Sigmoid colon (tissue), 7 donors: ENCODE results near the gene FARP2. TPM values are rescaled to one million over a fixed set of nuclear protein-coding genes. Genes with fewer than 3 reads are reported as not detected.

Experiments used
- DNase-seq: peaks from one replicate; pipeline ENCODE4 v3.0.0-alpha.2; 2019
- H3K27ac ChIP-seq, 4 donors: fragments of 200-600 bp; sonication (generic); one replicate each; pipeline ENCODE4 v1.5.1; 2016 to 2019; ENCODE audit warnings: mild to moderate bottlenecking in 1 of 4
- H3K27me3 ChIP-seq, 3 donors: fragments of 200-600 bp; sonication (generic); one replicate each; pipeline ENCODE4 v1.5.1; 2019; ENCODE audit warnings: mild to moderate bottlenecking in 1 of 3
- H3K36me3 ChIP-seq, 4 donors: fragments of 200-600 bp; sonication (generic); one replicate each; pipeline ENCODE4 v1.5.1; 2016 to 2019
- H3K4me1 ChIP-seq, 4 donors: fragments of 200-600 bp; sonication (generic); one replicate each; pipeline ENCODE4 v1.5.1; 2017 to 2019
- H3K4me3 ChIP-seq, 4 donors: fragments of 200-600 bp; sonication (generic); one replicate each; pipeline ENCODE4 v1.5.1; 2017 to 2019; ENCODE audit warnings: mild to moderate bottlenecking in 2 of 4, moderate library complexity in 1 of 4
- H3K9me3 ChIP-seq, 4 donors: fragments of 200-600 bp in 3 of 4; sonication (generic) in 3 of 4; one replicate each; pipeline versions ENCODE4 v1.5.1 to v1.6.1; 2013 to 2019
- EP300 ChIP-seq, 4 donors: sonication (generic); formaldehyde crosslinking; IDR thresholded peaks; one replicate each; pipeline ENCODE4 v1.6.1; 2017; ENCODE audit warnings: antibody characterized with exemption in 4 of 4
- POLR2A ChIP-seq, 2 donors: fragments of 450-650 bp; IDR thresholded peaks; one replicate each; pipeline ENCODE4 v1.6.1; 2016; ENCODE audit warnings: antibody characterized with exemption in 2 of 2, mild to moderate bottlenecking in 2 of 2, moderate library complexity in 2 of 2
- POLR2AphosphoS5 ChIP-seq, 4 donors: sonication (generic); formaldehyde crosslinking; IDR thresholded peaks; one replicate each; pipeline ENCODE4 v1.6.1; 2017; ENCODE audit warnings: antibody characterized with exemption in 4 of 4
- WGBS, 2 donors: extraction: QIAGEN DNeasy Blood & Tissue Kit; methylation state at CpG; one replicate each; pipeline ENCODE4 v1.1.7; 2013; 5-methylcytosine and 5-hydroxymethylcytosine counted together
- intact Hi-C: fragments of 100-400 bp; cut with DNase I; formaldehyde crosslinking; loops from one replicate; pipeline ENCODE4 v1.15.1; 2023
- polyA plus RNA-seq, 3 donors: library from polyadenylated mRNA; stranded (reverse); fragments of 200-250 nt; gene quantifications; one replicate each; pipeline ENCODE4 v1.2.3, GENCODE V29; 2013
- total RNA-seq, 4 donors: library from RNA; depleted of rRNA; stranded (reverse); fragments of >200 nt; gene quantifications; one replicate each; pipeline ENCODE4 v1.1.0, GENCODE V29; 2016
- TF ChIP-seq, protein P1 (sequence below), 4 experiments: fragments of 450-650 bp in 3 of 4; fragments of 200-600 bp in 1 of 4; IDR thresholded peaks; one replicate each; pipeline ENCODE4 v1.5.1; 2016 to 2019; ENCODE audit warnings: antibody characterized with exemption in 4 of 4, mild to moderate bottlenecking in 3 of 4, moderate library complexity in 2 of 4
- donor health status: healthy with polysubstance abuse.
- donor health status: Bipolar disorder and iron deficiency.
- donor health status: healthy.

Gene FARP2
- total and polyA plus RNA-seq, 7 donors: 19.3 to 41.6 (median 28.5) TPM

DNA sequence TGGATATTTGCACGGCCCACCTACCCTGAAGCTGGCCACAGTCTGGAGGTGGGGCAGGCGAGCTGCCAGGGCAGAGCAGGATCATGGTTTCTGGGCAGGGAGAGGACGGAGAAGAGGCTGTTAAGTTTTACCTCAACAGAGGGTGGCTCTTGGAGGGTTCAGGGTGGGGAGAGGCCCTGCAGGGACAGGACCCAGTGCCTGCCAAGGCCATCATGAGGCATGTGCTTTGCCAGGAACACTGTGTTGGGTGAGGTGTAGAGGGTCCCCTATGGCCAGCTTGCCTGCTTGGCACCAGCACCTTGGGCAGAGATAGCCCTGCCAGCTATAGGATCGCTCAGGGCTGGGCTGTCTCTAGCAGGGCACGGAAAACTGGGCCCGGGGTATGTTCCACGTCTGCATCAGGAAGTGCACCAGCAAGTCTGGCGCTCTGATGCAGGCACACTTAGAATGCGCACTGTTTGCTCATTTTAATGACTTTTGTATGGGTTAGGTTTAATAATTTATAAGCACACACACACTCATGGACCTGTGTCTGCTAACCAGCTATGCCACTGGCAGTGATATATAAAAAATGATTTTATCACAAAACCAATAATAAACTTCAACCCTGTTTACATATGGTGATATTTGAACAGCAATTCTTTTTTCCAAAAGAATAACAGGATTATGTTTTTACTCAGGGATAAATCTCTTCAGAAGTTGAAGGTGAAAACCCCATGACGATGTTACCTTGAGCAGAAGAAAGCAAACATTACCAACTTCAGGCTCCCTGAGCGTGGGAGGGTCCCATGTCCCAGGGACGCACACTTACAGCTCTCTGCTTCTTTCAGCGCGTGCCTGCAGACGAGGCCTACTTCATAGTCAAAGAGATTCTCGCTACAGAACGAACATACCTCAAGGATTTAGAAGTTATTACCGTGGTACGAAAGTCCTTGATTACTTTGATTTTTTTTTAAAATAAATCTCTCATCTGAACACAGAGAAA, 105.9 kb downstream of the FARP2 start:
- H3K27ac ChIP-seq: no peak overlapping the region
- TF ChIP-seq, protein P1, sequence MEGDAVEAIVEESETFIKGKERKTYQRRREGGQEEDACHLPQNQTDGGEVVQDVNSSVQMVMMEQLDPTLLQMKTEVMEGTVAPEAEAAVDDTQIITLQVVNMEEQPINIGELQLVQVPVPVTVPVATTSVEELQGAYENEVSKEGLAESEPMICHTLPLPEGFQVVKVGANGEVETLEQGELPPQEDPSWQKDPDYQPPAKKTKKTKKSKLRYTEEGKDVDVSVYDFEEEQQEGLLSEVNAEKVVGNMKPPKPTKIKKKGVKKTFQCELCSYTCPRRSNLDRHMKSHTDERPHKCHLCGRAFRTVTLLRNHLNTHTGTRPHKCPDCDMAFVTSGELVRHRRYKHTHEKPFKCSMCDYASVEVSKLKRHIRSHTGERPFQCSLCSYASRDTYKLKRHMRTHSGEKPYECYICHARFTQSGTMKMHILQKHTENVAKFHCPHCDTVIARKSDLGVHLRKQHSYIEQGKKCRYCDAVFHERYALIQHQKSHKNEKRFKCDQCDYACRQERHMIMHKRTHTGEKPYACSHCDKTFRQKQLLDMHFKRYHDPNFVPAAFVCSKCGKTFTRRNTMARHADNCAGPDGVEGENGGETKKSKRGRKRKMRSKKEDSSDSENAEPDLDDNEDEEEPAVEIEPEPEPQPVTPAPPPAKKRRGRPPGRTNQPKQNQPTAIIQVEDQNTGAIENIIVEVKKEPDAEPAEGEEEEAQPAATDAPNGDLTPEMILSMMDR (IDR thresholded peaks at IDR 0.05): no peak
- TF ChIP-seq POLR2AphosphoS5 (IDR thresholded peaks at IDR 0.05) (no peak), EP300 (IDR thresholded peaks at IDR 0.05) (no peak), POLR2A (IDR thresholded peaks at IDR 0.05) (no peak)
- peaks cover 0 to 14% (median 0%) of the 10 kb centered on the region in 4 donors for H3K36me3 ChIP-seq
- no peak for DNase-seq
- no peaks in the 10 kb centered on the region for H3K4me1 ChIP-seq
- 38 to 79% methylated on average over 19 of the region's 19 CpGs for WGBS, 2 donors
- no peaks in the 10 kb centered on the region for H3K27me3 ChIP-seq
- no peaks in the 10 kb centered on the region for H3K9me3 ChIP-seq
- intact Hi-C loops: no loop called here
- H3K4me3 ChIP-seq: no peak overlapping the region

DNA sequence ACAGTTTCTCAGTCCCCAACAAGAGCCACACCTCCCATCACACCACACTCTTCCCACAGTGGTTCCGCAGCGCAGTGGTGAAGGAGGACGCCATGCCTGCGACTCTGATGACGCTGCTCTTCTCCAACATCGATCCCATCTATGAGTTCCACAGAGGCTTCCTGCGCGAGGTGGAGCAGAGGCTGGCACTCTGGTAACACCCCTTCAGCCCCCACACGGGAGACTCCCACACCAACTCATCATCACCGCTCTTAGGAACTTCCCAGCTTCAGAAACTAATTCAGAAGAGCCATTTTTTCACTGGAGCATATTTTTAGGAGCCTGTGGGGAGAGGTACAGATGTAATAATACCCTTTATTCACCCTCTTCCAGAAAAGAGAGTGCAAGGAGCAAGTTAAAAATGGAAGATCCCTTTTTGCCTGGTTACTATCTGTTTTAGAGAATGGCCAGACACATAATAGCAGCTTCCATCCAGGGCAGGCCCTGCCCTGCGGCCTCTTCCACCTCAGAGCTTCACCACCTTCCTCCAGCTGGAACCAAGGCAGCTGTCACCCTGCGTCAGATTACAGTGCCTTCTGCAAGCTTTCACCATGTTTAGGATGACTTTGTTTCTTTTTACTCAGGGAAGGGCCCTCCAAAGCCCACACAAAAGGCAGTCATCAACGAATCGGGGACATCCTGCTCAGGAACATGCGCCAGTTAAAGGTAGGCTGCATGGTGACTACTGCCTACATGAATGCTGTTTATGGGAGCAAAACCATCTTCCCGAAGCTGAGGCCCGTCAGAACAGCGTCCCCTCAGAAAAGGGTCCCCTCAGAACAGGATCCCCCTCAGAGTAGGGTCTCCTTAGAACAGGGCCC, 107.4 kb downstream of the FARP2 start:
- TF ChIP-seq POLR2A (IDR thresholded peaks at IDR 0.05) (no peak), POLR2AphosphoS5 (IDR thresholded peaks at IDR 0.05) (no peak), EP300 (IDR thresholded peaks at IDR 0.05) (no peak)
- TF ChIP-seq, protein P1 (IDR thresholded peaks at IDR 0.05): no peak
- Histone ChIP-seq H3K4me1 (no peaks in the 10 kb centered on the region), H3K27me3 (no peaks in the 10 kb centered on the region), H3K9me3 (no peaks in the 10 kb centered on the region), H3K27ac (no peak overlapping the region), H3K4me3 (no peak overlapping the region), H3K36me3 (peaks cover 0 to 20% (median 0%) of the 10 kb centered on the region in 4 donors)
- 94 to 95% methylated on average over 18 of the region's 18 CpGs for WGBS, 2 donors
- DNase-seq: no peak
- intact Hi-C loops: no loop called here

DNA sequence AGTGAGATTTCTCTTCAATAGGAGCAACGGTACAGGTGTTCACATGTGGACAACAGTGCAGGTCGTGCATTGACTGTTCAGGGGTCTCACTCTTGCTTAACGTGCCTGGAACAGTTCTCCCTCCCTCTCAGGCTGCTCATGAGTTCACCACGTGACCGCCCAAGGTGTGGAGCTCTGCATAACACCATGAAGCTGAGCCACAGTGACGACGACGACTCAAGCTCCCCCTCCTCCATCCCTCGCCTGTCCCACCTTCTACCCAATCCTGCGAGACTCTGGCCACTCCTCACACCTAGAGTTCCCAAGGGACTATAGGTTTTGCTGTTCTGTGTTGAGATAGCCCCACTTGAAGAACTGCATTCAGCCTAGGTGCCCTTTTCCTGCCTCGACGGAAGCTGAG, 109.5 kb downstream of the FARP2 start:
- Histone ChIP-seq H3K27me3 (no peaks in the 10 kb centered on the region), H3K27ac (no peak overlapping the region), H3K4me1 (no peaks in the 10 kb centered on the region), H3K9me3 (no peaks in the 10 kb centered on the region), H3K4me3 (no peak overlapping the region), H3K36me3 (peaks cover 0 to 22% (median 0%) of the 10 kb centered on the region in 4 donors)
- WGBS, 2 donors: 81 to 87% methylated on average over 12 of the region's 12 CpGs
- intact Hi-C loops: no loop called here
- no peak for DNase-seq
- TF ChIP-seq EP300 (IDR thresholded peaks at IDR 0.05) (no peak), POLR2A (IDR thresholded peaks at IDR 0.05) (no peak), POLR2AphosphoS5 (IDR thresholded peaks at IDR 0.05) (no peak)
- TF ChIP-seq, protein P1 (IDR thresholded peaks at IDR 0.05): no peak

DNA sequence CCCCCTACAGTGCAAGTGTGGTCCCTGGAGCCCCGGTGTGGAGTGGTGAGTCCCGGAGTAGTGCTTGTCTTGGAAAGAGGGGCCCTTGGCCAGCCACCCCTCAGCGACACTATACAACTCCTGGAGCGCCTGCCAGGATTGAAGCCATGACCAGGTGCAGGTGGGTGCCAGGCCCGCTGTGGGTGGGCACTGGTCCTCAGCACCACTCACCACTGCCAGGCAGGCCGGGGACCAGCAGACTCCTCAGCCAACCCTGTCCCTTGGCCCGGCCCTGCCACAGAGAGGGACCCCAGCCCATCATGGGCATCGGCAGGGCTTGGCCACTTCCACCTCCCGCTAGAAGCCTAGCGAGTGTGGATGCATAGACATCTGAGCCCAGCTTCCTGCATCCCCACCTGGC, 110.1 kb downstream of the FARP2 start:
- 87 to 90% methylated on average over 10 of the region's 10 CpGs for WGBS, 2 donors
- Histone ChIP-seq H3K4me3 (no peak overlapping the region), H3K4me1 (no peaks in the 10 kb centered on the region), H3K9me3 (no peaks in the 10 kb centered on the region), H3K27ac (no peak overlapping the region), H3K27me3 (no peaks in the 10 kb centered on the region), H3K36me3 (peaks cover 0 to 22% (median 0%) of the 10 kb centered on the region in 4 donors)
- DNase-seq: no peak
- TF ChIP-seq, protein P1 (IDR thresholded peaks at IDR 0.05): no peak
- no peak for TF ChIP-seq POLR2A (IDR thresholded peaks at IDR 0.05)
- no peak for TF ChIP-seq EP300 (IDR thresholded peaks at IDR 0.05)
- no peak for TF ChIP-seq POLR2AphosphoS5 (IDR thresholded peaks at IDR 0.05)
- intact Hi-C loops: no loop called here
